K562 (cell line): ENCODE measurements around the gene HMSD. TPM values are rescaled to one million over a fixed set of nuclear protein-coding genes. Genes with fewer than 3 reads are reported as not detected.

Experiments
- ATAC-seq: fragments of 200-7000 bp; cut with Tn5 transposase; 3 replicates; pipeline ENCODE4 v1.9.1; 2020; ENCODE audit warnings: moderate library complexity
- BruUV-seq: library from RNA; stranded (reverse); fragments of 400-500 nt; replicated peaks from 2 replicates; lab custom pipeline; 2021; lab: Mats Ljungman, UMichigan
- CTCF ChIA-PET: fragments of 300-600 bp; formaldehyde crosslinking; extraction: SDS; loops from one replicate; lab custom pipeline; 2021; ENCODE audit warnings: low intra/inter-chr PET ratio; lab: Yijun Ruan, JAX
- POLR2A ChIA-PET: fragments of 300-600, 350-650 bp; sonication (Branson Sonifier 250); formaldehyde crosslinking; extraction: SDS; loops from one replicate; lab custom pipeline; 2021; ENCODE audit warnings: antibody characterized with exemption, inconsistent platforms; lab: Yijun Ruan, JAX
- DNase-seq, 4 experiments: peaks; one replicate each; pipeline versions ENCODE4 v3.0.0 to v3.0.0-alpha.2; 2011 to 2018; ENCODE audit warnings: low spot score in 3 of 4, mixed read lengths in 3 of 4; ENCODE audit errors: extremely low read depth in 1 of 4
- FAIRE-seq: peaks from 2 replicates; lab custom pipeline; 2011; peaks lifted over from hg19 to GRCh38; lab: Jason Lieb, UNC
- H2AFZ ChIP-seq: 2 replicates; pipeline ENCODE4 v1.6.0; 2011; ENCODE audit warnings: low read depth, low read length, control low read depth, inconsistent platforms
- H3K27ac ChIP-seq: fragments of 200-600 bp; 3 replicates; pipeline ENCODE4 v1.8.0; 2011; ENCODE audit warnings: low read depth, mild to moderate bottlenecking, control low read depth, inconsistent platforms, low read length, moderate library complexity, mixed read lengths; ENCODE audit errors: extremely low read depth
- H3K27me3 ChIP-seq, 2 experiments: fragments of 300-600 bp in 1 of 2; 2 replicates in 1 of 2; 3 replicates in 1 of 2; pipeline versions ENCODE4 v1.6.0 to v1.8.0; 2011; ENCODE audit warnings: inconsistent platforms in 2 of 2, low read length in 2 of 2, mild to moderate bottlenecking in 1 of 2, mixed read lengths in 1 of 2, moderate library complexity in 1 of 2; ENCODE audit not compliant: control insufficient read depth in 2 of 2, insufficient read depth in 2 of 2
- H3K36me3 ChIP-seq: fragments of 300-600 bp; 3 replicates; pipeline ENCODE4 v1.8.0; 2011; ENCODE audit warnings: mild to moderate bottlenecking, low read length, inconsistent platforms; ENCODE audit not compliant: control insufficient read depth, insufficient read depth
- H3K4me1 ChIP-seq, 2 experiments: fragments of 200-600 bp in 1 of 2; replicated peaks in 1 of 2; 2 replicates in 1 of 2; 3 replicates in 1 of 2; pipeline versions ENCODE4 v1.5.1 to v1.8.0; 2011; ENCODE audit warnings: inconsistent platforms in 2 of 2, low read length in 2 of 2, mild to moderate bottlenecking in 1 of 2, mixed read lengths in 1 of 2, moderate library complexity in 1 of 2; ENCODE audit not compliant: control insufficient read depth in 2 of 2, insufficient read depth in 2 of 2
- H3K4me2 ChIP-seq: 2 replicates; pipeline ENCODE4 v1.6.1; 2011; ENCODE audit warnings: low read length, control low read depth, inconsistent platforms, mixed read lengths; ENCODE audit not compliant: insufficient read depth
- H3K4me3 ChIP-seq: fragments of 200-600 bp; sonication (generic), shearing (Covaris generic); 2 replicates; pipeline ENCODE4 v1.5.1; 2016; ENCODE audit warnings: control low read depth, inconsistent platforms
- H3K79me2 ChIP-seq: fragments of 200-600 bp; 3 replicates; pipeline ENCODE4 v1.8.0; 2011; ENCODE audit warnings: low read length, inconsistent platforms; ENCODE audit not compliant: control insufficient read depth, insufficient read depth
- H3K9ac ChIP-seq, 2 experiments: 2 replicates each; pipeline versions ENCODE4 v1.6.0 to v1.6.1; 2011; ENCODE audit warnings: low read depth in 2 of 2, low read length in 2 of 2, control low read depth in 1 of 2, inconsistent platforms in 1 of 2, mild to moderate bottlenecking in 1 of 2, mixed read lengths in 1 of 2; ENCODE audit not compliant: insufficient read depth in 1 of 2
- H3K9me1 ChIP-seq: one replicate; pipeline ENCODE4 v1.6.0; 2011; ENCODE audit warnings: inconsistent platforms, mild to moderate bottlenecking, low read length, moderate library complexity; ENCODE audit not compliant: control insufficient read depth, insufficient read depth
- H3K9me3 ChIP-seq: replicated peaks from 2 replicates; pipeline ENCODE4 v1.5.1; 2011; ENCODE audit warnings: low read depth, low read length, inconsistent platforms; ENCODE audit not compliant: control insufficient read depth, insufficient read depth
- H4K20me1 ChIP-seq: replicated peaks from 2 replicates; pipeline ENCODE4 v1.6.1; 2011; ENCODE audit warnings: low read length, inconsistent platforms, mixed read lengths; ENCODE audit not compliant: control insufficient read depth, insufficient read depth
- CEBPG ChIP-seq, 3 experiments: fragments of 200-800 bp in 1 of 3; sonication (Bioruptor generic) in 1 of 3; sonication (generic) in 1 of 3; formaldehyde crosslinking in 1 of 3; IDR thresholded peaks in 2 of 3; conservative IDR thresholded peaks in 1 of 3; 2 replicates each; pipeline versions ENCODE4 v1.6.1 to v1.8.0; 2016 to 2022; ENCODE audit warnings: missing compliant biosample characterization in 2 of 3, missing genetic modification characterization in 2 of 3, mild to moderate bottlenecking in 1 of 3, missing genetic modification reagents in 1 of 3
- CTCF ChIP-seq, 3 experiments: IDR thresholded peaks in 2 of 3; conservative IDR thresholded peaks in 1 of 3; 2 replicates each; pipeline ENCODE4 v1.5.1; 2011 to 2012; ENCODE audit warnings: low read length in 3 of 3, mild to moderate bottlenecking in 3 of 3, control low read depth in 2 of 3, improper control_type of control experiment in 1 of 3, inconsistent platforms in 1 of 3, low read depth in 1 of 3, mixed read lengths in 1 of 3, moderate library complexity in 1 of 3; ENCODE audit not compliant: insufficient read depth in 2 of 3
- E2F4 ChIP-seq: sonication (generic); formaldehyde crosslinking; IDR thresholded peaks from 2 replicates; pipeline ENCODE4 v1.8.0; 2022; ENCODE audit warnings: mild to moderate bottlenecking, low read depth, missing genetic modification reagents
- MAX ChIP-seq: sonication (generic); formaldehyde crosslinking; IDR thresholded peaks from 2 replicates; pipeline ENCODE4 v1.9.0; 2022; ENCODE audit warnings: mild to moderate bottlenecking, missing genetic modification reagents
- MTA1 ChIP-seq: fragments of 450-650 bp; IDR thresholded peaks from 2 replicates; pipeline ENCODE4 v1.6.1; 2017; ENCODE audit warnings: borderline replicate concordance
- PHF20 ChIP-seq: fragments of 450-650 bp; IDR thresholded peaks from 2 replicates; pipeline ENCODE4 v1.6.1; 2018; ENCODE audit not compliant: partially characterized antibody
- RBM14 ChIP-seq: fragments of 200-400 bp; formaldehyde crosslinking; IDR thresholded peaks from 2 replicates; pipeline ENCODE4 v1.6.1; 2018; ENCODE audit warnings: low read depth, mild to moderate bottlenecking, low read length, moderate library complexity, borderline replicate concordance; ENCODE audit not compliant: insufficient read depth
- SPI1 ChIP-seq: IDR thresholded peaks from 2 replicates; pipeline ENCODE4 v1.6.1; 2011; ENCODE audit warnings: low read depth, low read length, control low read depth, borderline replicate concordance
- SUPT5H ChIP-seq: fragments of 450-650 bp; IDR thresholded peaks from 2 replicates; pipeline ENCODE4 v1.6.1; 2016
- TAL1 ChIP-seq: fragments of 450-650 bp; IDR thresholded peaks from 2 replicates; pipeline ENCODE4 v1.6.1; 2016; ENCODE audit warnings: mild to moderate bottlenecking
- ZC3H8 ChIP-seq: fragments of 450-650 bp; IDR thresholded peaks from 2 replicates; pipeline ENCODE4 v1.6.1; 2017
- ZFP36 ChIP-seq: fragments of 150-350 bp; IDR thresholded peaks from 2 replicates; pipeline ENCODE4 v1.6.1; 2018; ENCODE audit warnings: low read length, low read depth; ENCODE audit not compliant: partially characterized antibody
- ZNF644 ChIP-seq: fragments of 200-800 bp; sonication (Bioruptor generic); IDR thresholded peaks from 2 replicates; pipeline ENCODE4 v1.6.1; 2016; ENCODE audit warnings: low read depth, missing genetic modification characterization, missing compliant biosample characterization
- WGBS: fragments of 100-300 bp; shearing (Covaris generic); methylation state at CpG from one replicate; pipeline ENCODE4 v1.1.6; 2016; ENCODE audit warnings: low coverage, mixed read lengths; ENCODE audit not compliant: insufficient coverage; ENCODE audit errors: missing lambda C conversion rate; 5-methylcytosine and 5-hydroxymethylcytosine counted together
- in situ Hi-C: fragments of 300-500 bp; cut with MboI; formaldehyde crosslinking; loops from 4 replicates; pipeline ENCODE4 v1.15.0; 2018; ENCODE audit warnings: inconsistent platforms, mixed read lengths
- intact Hi-C: fragments of 100-400 bp; cut with micrococcal nuclease; formaldehyde crosslinking; loops from 2 replicates; pipeline ENCODE4 v1.14.2; 2022
- polyA plus RNA-seq, 8 experiments: library from polyadenylated mRNA; depleted of rRNA in 4 of 8; stranded (reverse) in 5 of 8; unstranded in 3 of 8; fragments of >200 nt; fragmentation: Nextera tagmentation in 2 of 8; fragmentation: Illumina TruSeq in 1 of 8; extraction: Ambion mirVana in 2 of 8; extraction: Trizol in 1 of 8; gene quantifications; 2 replicates each; pipeline versions ENCODE4 v1.2.1 to v1.2.3, GENCODE V29; 2011 to 2014; ENCODE audit warnings: inconsistent platforms in 1 of 8, missing spikeins in 1 of 8
- total RNA-seq, 7 experiments: library from RNA; depleted of rRNA in 6 of 7; stranded (reverse); fragments of >200 nt in 6 of 7; fragmentation: Illumina TruSeq in 2 of 7; extraction: Trizol in 2 of 7; gene quantifications; 2 replicates each; pipeline versions ENCODE4 v1.2.1 to v1.2.3, GENCODE V29; 2011 to 2021; ENCODE audit warnings: low replicate concordance in 1 of 7

Gene HMSD
- total and polyA plus RNA-seq, 9 of the 15 experiments (the other 6 are each of a cell fraction or from before 2014, with no cell fraction given), result 0.18 to 0.39 (median 0.33) TPM; not detected in 6

DNA sequence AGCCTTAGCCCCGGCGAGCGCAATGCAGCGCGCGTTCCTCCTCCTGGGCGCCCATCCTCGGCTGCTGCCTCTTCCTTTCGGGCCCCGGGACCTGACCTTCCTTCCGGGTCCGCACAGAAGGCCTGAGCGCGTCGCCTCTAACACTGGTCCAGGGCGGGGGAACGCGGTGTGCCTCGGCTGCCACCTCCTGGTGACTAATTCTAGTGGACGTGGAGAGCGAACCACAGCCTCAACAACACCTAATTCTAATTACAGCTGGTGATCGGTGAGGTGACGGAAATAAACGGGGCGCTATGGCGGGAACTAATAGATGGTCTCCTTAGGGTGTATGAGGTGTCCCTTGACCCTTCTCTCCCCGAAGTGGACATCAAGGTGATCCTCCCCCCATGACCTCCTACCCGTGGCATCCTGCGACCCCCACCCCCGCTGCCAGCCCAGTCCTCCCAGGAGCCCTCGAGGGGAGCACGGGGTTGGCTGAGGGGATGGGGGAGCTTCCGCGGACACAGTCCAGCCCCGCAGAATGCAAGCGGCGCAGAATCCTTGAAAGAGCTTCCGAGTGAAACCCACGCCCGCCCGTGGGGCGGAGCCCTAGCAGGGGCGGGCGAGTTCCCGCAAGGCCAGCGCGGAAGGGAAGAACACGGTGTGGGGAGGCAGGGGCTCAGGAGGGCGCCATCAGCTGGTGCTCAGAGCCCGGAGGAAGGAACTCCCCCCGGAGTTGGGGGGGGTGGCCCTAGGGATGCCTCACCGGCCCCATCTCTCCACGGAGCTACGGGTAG is 12.8 kb upstream of the HMSD start (continued):
- TF ChIP-seq CTCF (IDR thresholded peaks at IDR 0.05 in 2 of 3, conservative IDR thresholded peaks at IDR 0.05 in 1 of 3; ENCODE audit: insufficient read depth in 2 of 3, low read depth in 1 of 3, low read length in 3 of 3) (peak; percentile 34 to 48 (median 44); a peak in 5 of 6 replicates), CEBPG (CRISPR knock-in tag; IDR thresholded peaks at IDR 0.05) (no peak), CEBPG (tag; conservative IDR thresholded peaks at IDR 0.05 in 1 of 2, IDR thresholded peaks at IDR 0.05 in 1 of 2) (no peak), SUPT5H (no peak)

GRCh38 chr18:63936932-63937393 is 12.1 kb upstream of the HMSD start:
- no peak overlapping the region for H3K4me2 ChIP-seq
- H3K27me3 ChIP-seq, result no peaks in the 10 kb centered on the region
- H3K27ac ChIP-seq, result no peak overlapping the region
- no peaks in the 10 kb centered on the region for H3K79me2 ChIP-seq
- POLR2A ChIA-PET, result no interaction called here
- CTCF ChIA-PET, result interaction anchor here (0.5 kb wide), 1 partner anchor 419 kb away, joined by 3 read pairs; no protein-coding TSS in a partner anchor
- DNase-seq (no peak), ATAC-seq (no peak), FAIRE-seq (no peak)
- H4K20me1 ChIP-seq, result no peaks in the 10 kb centered on the region
- no peaks in the 10 kb centered on the region for H3K9me1 ChIP-seq
- no peak overlapping the region for H3K4me3 ChIP-seq
- WGBS, result 0% methylated on average over 10 of the region's 19 CpGs
- TF ChIP-seq E2F4 (CRISPR knock-in tag), result no peak
- no peak for TF ChIP-seq PHF20
- no peak for TF ChIP-seq RBM14
- no peak for TF ChIP-seq MTA1
- TF ChIP-seq SPI1, result no peak
- TF ChIP-seq ZC3H8, result no peak
- no peak for TF ChIP-seq MAX
- no peak for TF ChIP-seq ZNF644 (tag)
- no peak for TF ChIP-seq TAL1
- no peak for TF ChIP-seq ZFP36
- no TSS peak for BruUV-seq
- H3K9me3 ChIP-seq, result no peaks in the 10 kb centered on the region
- in situ Hi-C loops, result no loop called here
- H3K4me1 ChIP-seq, result peaks cover 0 to 6% of the 10 kb centered on the region in 2 experiments; a peak in 2 of 5 replicates
- no peak overlapping the region for H2AFZ ChIP-seq
- H3K9ac ChIP-seq, result no peak overlapping the region
- no peaks in the 10 kb centered on the region for H3K36me3 ChIP-seq
- intact Hi-C loops, result loop anchor here (2.0 to 5.0 kb wide), 2 partner anchors 42 to 420 kb away; no protein-coding TSS in a partner anchor
